SK-N-SH treated with all-trans-retinoic acid at 6 μM for 48 hours (cell line): ENCODE results near the gene BLOC1S4.

Experiments
- ARNTL ChIP-seq: fragments of 450-650 bp; formaldehyde crosslinking; IDR thresholded peaks from 2 replicates; pipeline ENCODE4 v1.5.0; 2020; ENCODE audit warnings: low read depth, mild to moderate bottlenecking, moderate library complexity, borderline replicate concordance
- PPARA ChIP-seq: fragments of 250-450 bp; sonication (Bioruptor Pico); IDR thresholded peaks from 2 replicates; pipeline ENCODE4 v1.5.0; 2020; ENCODE audit warnings: mild to moderate bottlenecking, borderline replicate concordance

DNA sequence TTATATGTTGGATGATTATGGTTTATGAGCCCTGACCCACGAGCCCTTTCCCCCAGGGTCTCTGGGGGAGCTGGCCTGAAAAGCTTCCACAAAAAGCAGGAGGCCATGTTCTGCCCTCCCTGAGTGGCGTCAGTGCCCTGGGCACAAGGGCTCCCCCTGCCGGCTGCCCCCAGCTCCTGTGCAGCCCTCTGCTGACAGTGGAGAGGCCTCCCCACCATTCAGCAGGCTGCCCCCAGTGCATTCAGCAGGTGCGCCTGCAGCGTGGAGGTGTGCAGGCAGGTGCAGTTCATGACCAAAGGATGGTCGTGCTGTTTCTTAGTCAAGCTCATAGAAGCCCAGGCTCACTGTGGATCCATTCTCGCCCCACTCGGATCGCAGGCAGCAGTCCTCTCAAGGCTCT lies 34.8 kb upstream of the BLOC1S4 start:
- TF ChIP-seq ARNTL (CRISPR knock-in tag) (no peak), PPARA (CRISPR knock-in tag) (no peak)
